Psoas muscle (tissue), 8 donors: Measurements from ENCODE around the gene EN2. TPM values are rescaled to one million over a fixed set of nuclear protein-coding genes. Genes with fewer than 3 reads are reported as not detected.

Source experiments
- ATAC-seq, 4 donors: fragments of 200-7000 bp; cut with Tn5 transposase; one replicate each; pipeline ENCODE4 v1.9.1; 2020; ENCODE audit warnings: moderate library complexity in 3 of 4, mild to moderate bottlenecking in 2 of 4
- DNase-seq, 2 donors: peaks; one replicate each; pipeline ENCODE4 v3.0.0-alpha.2; 2020
- H3K27ac ChIP-seq: fragments of 200-600 bp; one replicate; pipeline ENCODE4 v1.8.0; 2022
- H3K27me3 ChIP-seq, 3 donors: fragments of 200-600 bp in 1 of 3; one replicate each; pipeline versions ENCODE4 v1.6.1 to v1.8.0; 2013 to 2022; ENCODE audit warnings: low read length in 2 of 3, mild to moderate bottlenecking in 2 of 3, moderate library complexity in 1 of 3; ENCODE audit not compliant: insufficient read depth in 3 of 3
- H3K36me3 ChIP-seq, 2 donors: fragments of 200-600 bp in 1 of 2; one replicate each; pipeline versions ENCODE4 v1.6.1 to v1.8.0; 2013 to 2022; ENCODE audit warnings: low read depth in 1 of 2, mild to moderate bottlenecking in 1 of 2, moderate library complexity in 1 of 2; ENCODE audit not compliant: insufficient read depth in 1 of 2
- H3K4me1 ChIP-seq: fragments of 200-600 bp; one replicate; pipeline ENCODE4 v1.8.0; 2022
- H3K4me3 ChIP-seq: fragments of 200-600 bp; one replicate; pipeline ENCODE4 v1.8.0; 2022; ENCODE audit warnings: mild to moderate bottlenecking
- H3K9me3 ChIP-seq: fragments of 200-600 bp; one replicate; pipeline ENCODE4 v1.8.0; 2022
- CTCF ChIP-seq: fragments of 200-600 bp; IDR thresholded peaks from one replicate; pipeline ENCODE4 v1.8.0; 2022; ENCODE audit warnings: antibody characterized with exemption
- WGBS, 3 donors: extraction: QIAGEN DNeasy Blood & Tissue Kit; methylation state at CpG; one replicate each; pipeline versions ENCODE4 v1.1.6 to v1.1.7; 2013; 5-methylcytosine and 5-hydroxymethylcytosine counted together
- intact Hi-C, 2 donors: fragments of 100-400 bp; cut with DNase I; formaldehyde crosslinking; loops; one replicate each; pipeline versions ENCODE4 v1.11.0 to v1.14.2; 2022
- polyA plus RNA-seq, 3 donors: library from polyadenylated mRNA; stranded (reverse); fragments of 200-250 nt; gene quantifications; one replicate each; pipeline ENCODE4 v1.2.3, GENCODE V29; 2013
- total RNA-seq, 4 donors: library from RNA; stranded (reverse); fragmentation: NEBNext Ultra II Directional in 2 of 4; extraction: Animal tissue kit (Norgen Biotek cat#: 25700) in 2 of 4; gene quantifications; one replicate each; pipeline versions ENCODE4 v1.2.1 to v1.2.4, GENCODE V29; 2021 to 2023
- donor health status: healthy with polysubstance abuse.
- donor health status: DM: no; HTN: no; CAD: no; lungs with moderate emphysema.
- donor health status: Bipolar disorder and iron deficiency.
- donor health status: healthy.
- donor health status: DM: yes; HTN: yes; CAD: no.
- donor health status: DM: no; HTN: no; CAD: no.
- donor health status: DM: no; HTN: no; CAD: no.
- donor health status: DM: yes; HTN: yes; CAD: no.

The EN2 gene
- total and polyA plus RNA-seq, 7 donors: 0.13 to 1.3 (median 0.36) TPM

GRCh38 chr7:155488483-155489127 is 30.7 kb downstream of the EN2 start:
- intact Hi-C loops: no loop called here
- no peaks in the 10 kb centered on the region for H3K9me3 ChIP-seq

GRCh38 chr7:155489158-155489840 is 31.4 kb downstream of the EN2 start:
- no peaks in the 10 kb centered on the region for H3K36me3 ChIP-seq
- no peaks in the 10 kb centered on the region for H3K9me3 ChIP-seq
- DNase-seq (no peak), ATAC-seq (no peak)
- 76 to 80% (median 79%) methylated on average over 20 of the region's 20 CpGs for WGBS, 3 donors
- TF ChIP-seq CTCF: no peak
- no peaks in the 10 kb centered on the region for H3K4me1 ChIP-seq
- no peak overlapping the region for H3K27ac ChIP-seq
- intact Hi-C loops: no loop called here
- H3K27me3 ChIP-seq: peaks cover 0 to 67% (median 16%) of the 10 kb centered on the region in 3 donors
- H3K4me3 ChIP-seq: no peak overlapping the region

More at GRCh38 chr7:155488483-155489127, 30.7 kb downstream of the EN2 start:
- peaks cover 0 to 72% (median 15%) of the 10 kb centered on the region in 3 donors for H3K27me3 ChIP-seq
- no peak overlapping the region for H3K27ac ChIP-seq
- H3K4me3 ChIP-seq: no peak overlapping the region
- ATAC-seq (no peak), DNase-seq (no peak)
- H3K36me3 ChIP-seq: no peaks in the 10 kb centered on the region
- TF ChIP-seq CTCF: no peak
- H3K4me1 ChIP-seq: no peaks in the 10 kb centered on the region
- WGBS, 3 donors: 58 to 62% (median 58%) methylated on average over 9 of the region's 9 CpGs

GRCh38 chr7:155489862-155490696 is 32.1 kb downstream of the EN2 start:
- intact Hi-C loops: no loop called here
- no peak overlapping the region for H3K27ac ChIP-seq
- 46 to 51% (median 49%) methylated on average over 25 to 32 of the region's 32 CpGs for WGBS, 3 donors
- DNase-seq: no peak
- peak in 2 of 4 donors; percentile 44 for ATAC-seq
- no peak for TF ChIP-seq CTCF
- H3K9me3 ChIP-seq: no peaks in the 10 kb centered on the region
- no peaks in the 10 kb centered on the region for H3K36me3 ChIP-seq
- H3K4me1 ChIP-seq: no peaks in the 10 kb centered on the region
- H3K27me3 ChIP-seq: peaks cover 0 to 59% (median 15%) of the 10 kb centered on the region in 3 donors
- H3K4me3 ChIP-seq: peak overlapping the region; percentile 52

- ATAC-seq (peak in 3 of 4 donors; percentile 38 to 76 (median 59)), DNase-seq (peak; percentile 64 to 80)
- intact Hi-C loops: no loop called here
- no peak overlapping the region for H3K27ac ChIP-seq
- TF ChIP-seq CTCF: no peak
- 31 to 37% (median 32%) methylated on average over 46 to 47 of the region's 47 CpGs for WGBS, 3 donors
- H3K27me3 ChIP-seq: peaks cover 0 to 56% (median 13%) of the 10 kb centered on the region in 3 donors
- peak overlapping the region; percentile 52 for H3K4me3 ChIP-seq
- H3K9me3 ChIP-seq: no peaks in the 10 kb centered on the region
- no peaks in the 10 kb centered on the region for H3K36me3 ChIP-seq
- no peaks in the 10 kb centered on the region for H3K4me1 ChIP-seq
Observed at GRCh38 chr7:155490697-155491628, 33.0 kb downstream of the EN2 start.
